T follicular helper cell (primary cell): ENCODE data around the gene PARM1.
"Not testable (repeated sequence)": the region's sequence is repeated elsewhere in the genome, so short reads cannot be mapped to it uniquely, and the experiment has no call there.

Experiments used
- DNase-seq: peaks from one replicate; pipeline ENCODE4 v3.0.0-alpha.2; 2020; ENCODE audit warnings: low read depth

The PARM1 gene

GRCh38 chr4:74983253-74983635 lies 50.3 kb downstream of the PARM1 start:
- DNase-seq: no peak

DNA sequence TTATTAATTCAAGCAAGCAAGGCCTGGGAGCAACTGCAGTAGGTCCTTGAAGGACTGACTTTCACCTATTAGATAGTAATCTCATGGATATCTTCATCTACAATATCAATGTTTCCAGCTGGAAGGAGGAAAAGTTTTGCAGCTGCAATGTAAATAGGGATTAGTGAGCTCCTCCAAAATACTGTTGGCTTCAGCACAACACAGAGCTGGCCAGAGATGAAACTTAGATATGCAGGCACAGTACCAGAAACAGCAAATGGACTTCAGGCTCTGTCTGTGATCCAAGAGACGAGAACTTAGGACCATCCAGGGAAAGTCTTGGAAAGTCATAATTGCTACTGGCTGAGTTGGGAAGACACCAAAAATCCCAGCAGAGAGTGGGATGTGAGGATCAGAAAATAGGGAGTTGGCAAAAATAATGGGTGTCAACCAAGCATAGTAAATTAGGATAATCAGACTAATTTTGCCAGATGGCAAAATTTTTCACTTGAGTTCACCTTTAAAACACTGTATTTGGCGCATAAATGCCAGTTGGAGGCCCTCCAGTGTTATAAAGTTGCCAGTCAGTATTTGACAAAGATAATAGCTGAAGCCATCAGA lies 57.5 kb downstream of the PARM1 start:
- DNase-seq: no peak

DNA sequence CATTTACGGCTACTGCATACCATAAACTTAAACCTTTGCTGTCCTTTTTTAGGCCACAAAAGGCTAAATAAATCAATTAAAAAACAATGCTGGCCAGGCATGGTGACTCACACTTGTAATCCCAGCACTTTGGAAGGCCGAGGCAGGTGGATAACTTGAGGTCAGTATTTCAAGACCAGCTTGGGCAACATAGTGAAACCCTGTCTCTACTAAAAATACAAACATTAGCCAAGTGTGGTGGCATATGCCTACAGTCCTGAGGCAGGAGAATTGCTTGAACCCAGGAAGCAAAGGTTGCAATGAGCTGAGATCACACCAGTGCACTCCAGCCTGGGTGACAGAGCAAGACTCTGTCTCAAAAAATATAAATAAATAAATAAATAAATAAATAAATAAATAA lies 61.5 kb downstream of the PARM1 start:
- DNase-seq: not testable (repeated sequence)

DNA sequence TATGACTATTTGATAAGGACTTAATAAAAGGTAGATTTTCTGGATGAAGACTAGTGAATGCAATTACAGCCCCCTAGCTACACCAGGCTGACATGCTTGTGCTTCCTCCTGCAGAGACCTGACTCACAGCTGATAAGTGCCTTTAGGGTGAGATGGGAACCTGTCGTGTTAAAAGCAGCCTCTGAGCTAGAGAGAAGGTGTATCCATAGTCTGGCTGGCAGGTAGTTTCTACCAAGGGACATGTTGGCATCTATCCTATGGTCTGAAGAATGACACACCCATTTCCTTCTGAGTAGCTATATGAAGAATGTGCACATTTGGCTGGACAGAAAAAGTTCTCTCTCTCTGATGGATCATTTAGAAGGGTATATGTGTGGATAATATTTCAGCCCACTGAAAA lies 64.1 kb downstream of the PARM1 start:
- DNase-seq: no peak

DNA sequence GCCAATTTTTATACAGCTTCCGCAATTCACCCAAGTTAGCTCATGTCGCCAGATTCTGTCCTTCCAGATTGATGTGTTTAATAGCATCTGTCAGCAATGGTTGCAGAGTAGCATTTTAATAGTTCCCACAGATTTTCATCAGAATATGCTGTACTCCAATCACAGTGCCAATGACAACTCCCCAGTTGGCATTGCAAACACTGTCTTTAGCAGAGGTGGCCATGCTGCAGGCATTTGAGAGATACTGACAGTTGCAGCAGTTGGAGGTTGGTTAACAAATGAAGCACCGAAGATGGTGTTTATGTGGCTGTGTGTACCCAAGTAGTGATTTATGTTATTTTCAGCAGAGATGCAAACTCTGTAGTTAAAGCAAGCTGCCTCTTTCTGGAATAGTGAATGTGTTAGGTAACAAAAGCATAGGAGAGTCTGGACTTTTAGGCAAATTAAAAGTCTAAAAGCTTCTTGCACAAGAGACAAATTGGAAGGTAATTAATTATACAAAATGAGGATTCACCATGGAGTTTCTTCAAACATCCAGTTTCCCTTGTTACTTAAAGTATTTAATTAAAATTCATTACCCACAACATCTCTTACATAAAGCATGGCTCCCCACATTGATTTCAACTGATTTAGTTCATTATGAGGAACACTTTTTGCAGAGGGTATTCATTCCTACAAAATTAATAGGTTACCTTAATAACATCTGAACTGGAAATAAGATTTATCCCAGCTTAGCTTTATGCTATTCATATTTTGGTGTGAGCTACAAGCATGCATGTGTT lies 65.2 kb downstream of the PARM1 start:
- no peak for DNase-seq

- DNase-seq: no peak
These were observed 66.9 kb downstream of the PARM1 start for GRCh38 chr4:74999714-75000309.

DNA sequence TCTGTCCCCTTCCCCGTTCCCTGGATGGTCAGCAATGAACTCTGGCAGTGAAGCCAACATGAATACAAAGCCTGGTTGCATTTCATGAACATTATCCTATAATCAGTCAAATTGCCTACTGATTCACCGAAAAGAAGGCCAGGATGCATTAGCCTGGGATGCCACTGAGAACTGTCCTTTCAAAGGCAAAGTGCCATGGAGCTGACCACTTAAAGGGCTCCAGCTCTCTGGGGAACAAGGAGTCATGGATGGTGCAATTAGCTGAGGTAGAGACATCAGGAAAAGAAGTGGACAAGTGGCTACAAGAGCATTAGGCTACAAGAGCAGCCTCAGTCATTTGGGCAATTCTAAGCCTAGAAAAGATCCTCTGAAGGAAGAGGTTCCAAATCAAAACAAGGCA lies 69.0 kb downstream of the PARM1 start:
- no peak for DNase-seq

- DNase-seq: no peak
These were observed 69.5 kb downstream of the PARM1 start for GRCh38 chr4:75002381-75002780.

GRCh38 chr4:75003979-75004378 lies 71.1 kb downstream of the PARM1 start:
- DNase-seq: no peak

GRCh38 chr4:75004755-75005668 lies 72.1 kb downstream of the PARM1 start:
- DNase-seq: no peak

GRCh38 chr4:75005727-75006126 lies 72.8 kb downstream of the PARM1 start:
- no peak for DNase-seq

DNA sequence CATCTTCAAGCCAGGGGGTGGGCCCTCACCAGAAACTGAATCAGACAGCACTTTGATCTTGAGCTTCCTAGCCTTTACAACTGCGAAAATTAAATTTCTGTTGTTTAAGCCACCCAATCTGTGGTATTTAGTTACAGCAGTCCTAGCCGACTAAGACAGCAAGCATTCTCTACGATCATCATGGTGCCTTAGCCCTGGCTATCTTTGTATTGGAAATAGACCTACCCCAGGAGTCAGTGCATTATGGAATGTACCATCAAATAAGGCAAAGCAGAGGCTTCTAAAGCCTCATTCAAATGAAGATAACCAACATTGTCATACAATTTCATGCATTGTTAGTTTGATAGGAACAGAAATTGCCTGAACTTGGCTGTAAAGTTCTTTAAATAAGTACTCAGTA lies 75.0 kb downstream of the PARM1 start:
- DNase-seq: no peak

GRCh38 chr4:75009138-75009537 lies 76.2 kb downstream of the PARM1 start:
- DNase-seq: no peak

- DNase-seq: no peak
These were observed 78.3 kb downstream of the PARM1 start for GRCh38 chr4:75011131-75011795.

GRCh38 chr4:75015627-75016026 lies 82.7 kb downstream of the PARM1 start:
- no peak for DNase-seq

DNA sequence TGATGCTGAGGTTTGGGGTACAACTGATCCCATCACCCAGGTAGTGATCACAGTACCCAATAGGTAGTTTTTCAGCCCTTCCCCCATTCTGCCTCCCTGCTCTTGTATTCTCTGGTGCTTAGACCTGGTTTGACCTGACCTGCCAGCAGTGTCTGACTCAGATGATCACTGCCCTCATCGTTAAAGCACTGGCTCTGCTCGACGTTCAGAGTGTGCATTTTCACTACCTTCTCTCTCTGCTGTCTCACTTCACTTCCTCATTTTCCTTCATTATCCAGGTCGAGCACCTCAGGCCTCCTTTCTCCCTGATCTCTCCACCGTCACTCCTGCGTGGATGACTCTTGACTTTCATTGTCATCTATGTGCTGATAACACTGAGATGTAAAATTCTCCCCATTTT lies 83.6 kb downstream of the PARM1 start:
- no peak for DNase-seq

DNA sequence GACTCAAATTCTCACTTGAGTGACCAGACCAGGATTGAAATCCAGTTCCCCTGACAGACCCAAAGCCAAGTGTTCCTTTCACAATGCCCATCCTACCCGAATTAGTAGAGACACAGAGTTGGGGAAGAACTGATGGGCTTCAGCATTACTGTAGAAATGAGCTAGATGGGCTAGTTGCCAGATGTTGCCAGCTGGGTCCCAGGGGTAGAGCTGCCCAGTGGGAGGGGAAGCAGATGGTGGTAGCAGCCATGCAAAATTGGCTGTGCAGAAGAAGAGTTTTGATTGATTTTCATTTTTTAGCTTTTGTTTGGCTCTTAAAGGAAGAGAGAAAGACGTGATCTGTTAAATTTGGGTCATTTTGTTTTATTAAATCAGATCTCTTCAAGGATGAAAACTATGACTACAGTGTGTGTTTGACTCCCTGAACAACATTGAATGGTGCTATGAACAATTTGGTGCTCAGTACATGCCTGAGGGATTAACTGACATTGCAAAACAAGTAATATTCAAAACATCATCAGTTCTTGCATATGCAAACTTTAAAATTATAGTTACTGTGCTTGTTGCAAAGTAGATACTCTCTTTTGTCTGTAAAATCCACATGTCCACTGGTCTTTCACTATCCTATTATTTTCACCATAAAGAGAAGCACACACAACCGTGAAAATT lies 86.0 kb downstream of the PARM1 start:
- no peak for DNase-seq

- no peak for DNase-seq
These were observed 92.5 kb downstream of the PARM1 start for GRCh38 chr4:75025431-75025830.

DNA sequence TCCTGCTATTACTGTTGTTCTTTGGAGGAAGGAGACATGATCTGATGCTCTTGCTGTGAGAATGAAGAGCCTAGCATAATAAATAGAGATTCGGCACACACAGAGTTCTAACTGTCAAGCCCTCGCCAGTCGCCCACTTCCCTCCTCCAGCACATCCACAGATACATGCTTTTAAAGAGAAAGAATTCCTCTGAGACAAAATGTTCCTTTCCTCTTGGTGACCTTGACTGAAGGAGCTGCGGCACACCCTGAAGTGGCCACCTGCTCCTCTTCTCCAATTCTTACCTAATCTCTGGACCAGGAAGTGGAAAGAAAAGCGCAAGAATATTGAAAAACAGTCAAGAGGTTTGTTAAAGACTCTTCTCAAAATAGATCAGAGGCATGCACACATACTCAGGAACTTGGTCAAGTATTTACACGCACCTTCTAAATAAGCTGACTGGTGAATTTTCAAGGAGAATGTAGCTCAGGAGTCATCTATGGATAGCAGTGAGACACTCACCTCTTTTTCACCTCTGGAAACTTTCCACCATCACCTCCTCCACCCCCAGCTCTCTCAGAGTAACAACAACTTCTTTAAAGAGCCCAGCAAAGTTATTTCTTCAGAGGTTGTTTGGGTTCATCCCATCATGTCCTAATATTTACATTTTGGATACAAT lies 95.4 kb downstream of the PARM1 start:
- no peak for DNase-seq

GRCh38 chr4:75030028-75030427 lies 97.1 kb downstream of the PARM1 start:
- no peak for DNase-seq
